CD4-positive, alpha-beta T cell treated with Interferon alpha-2 for 1 hour (primary cell): ENCODE results near the gene MTERF1.
"Not testable (repeated sequence)": the region's sequence is repeated elsewhere in the genome, so short reads cannot be mapped to it uniquely, and the experiment has no call there.

Experiments
- DNase-seq, 2 donors: peaks; one replicate each; pipeline ENCODE4 v3.0.0-alpha.2; 2020 to 2022

MTERF1 gene

DNA sequence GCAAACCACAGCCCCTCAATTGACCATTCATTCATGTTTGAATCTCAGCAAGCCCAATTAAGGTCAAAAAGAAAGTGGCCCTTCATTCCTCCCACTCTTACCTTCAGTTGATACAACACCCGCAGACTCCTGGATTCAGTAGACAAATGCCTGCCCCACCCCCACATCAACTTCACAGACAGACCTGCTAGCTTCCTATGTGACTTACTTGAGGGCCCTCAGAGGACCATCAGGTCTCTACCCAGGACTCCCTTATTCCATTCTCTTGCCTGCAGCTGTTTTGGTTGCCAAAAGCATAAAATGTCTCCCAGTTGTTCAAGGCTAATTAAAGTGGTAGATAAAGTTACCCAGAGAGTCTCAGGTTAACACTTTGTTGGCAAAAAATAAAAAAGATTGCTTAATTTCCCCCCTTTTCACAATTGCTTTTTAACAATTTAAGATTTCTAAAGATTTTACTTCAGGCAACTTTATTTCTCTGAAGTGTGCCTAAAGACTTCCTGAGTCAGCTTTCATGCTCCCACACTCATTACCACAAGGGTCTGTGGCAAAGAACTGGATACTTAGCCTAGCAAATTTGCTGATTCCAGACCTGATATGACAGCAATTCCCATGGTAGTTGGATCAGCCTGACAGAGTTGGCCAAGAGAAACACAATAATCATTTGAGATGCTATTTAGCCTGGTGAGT, 3.3 kb upstream of the MTERF1 start:
- no peak for DNase-seq

DNA sequence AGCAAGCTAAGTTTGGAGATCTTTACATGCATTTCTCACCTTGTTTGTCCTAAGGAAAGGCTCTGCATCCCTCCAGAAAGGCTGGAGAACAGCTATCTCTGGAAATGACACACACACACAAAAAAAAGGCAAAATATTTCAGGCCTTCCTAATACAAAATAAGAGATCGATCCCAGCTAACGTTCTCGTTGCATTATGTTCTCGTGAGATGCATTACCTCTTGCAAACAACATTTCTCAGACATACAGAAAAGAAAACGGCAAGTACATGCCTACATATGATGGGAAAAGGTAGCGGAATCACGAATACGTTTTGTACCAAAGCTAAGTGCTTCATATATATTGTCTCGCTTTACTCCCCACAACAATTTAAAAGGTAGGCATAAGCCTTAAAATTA, 488 bp downstream of the MTERF1 start:
- peak in 1 of 2 donors; percentile 2 for DNase-seq

DNA sequence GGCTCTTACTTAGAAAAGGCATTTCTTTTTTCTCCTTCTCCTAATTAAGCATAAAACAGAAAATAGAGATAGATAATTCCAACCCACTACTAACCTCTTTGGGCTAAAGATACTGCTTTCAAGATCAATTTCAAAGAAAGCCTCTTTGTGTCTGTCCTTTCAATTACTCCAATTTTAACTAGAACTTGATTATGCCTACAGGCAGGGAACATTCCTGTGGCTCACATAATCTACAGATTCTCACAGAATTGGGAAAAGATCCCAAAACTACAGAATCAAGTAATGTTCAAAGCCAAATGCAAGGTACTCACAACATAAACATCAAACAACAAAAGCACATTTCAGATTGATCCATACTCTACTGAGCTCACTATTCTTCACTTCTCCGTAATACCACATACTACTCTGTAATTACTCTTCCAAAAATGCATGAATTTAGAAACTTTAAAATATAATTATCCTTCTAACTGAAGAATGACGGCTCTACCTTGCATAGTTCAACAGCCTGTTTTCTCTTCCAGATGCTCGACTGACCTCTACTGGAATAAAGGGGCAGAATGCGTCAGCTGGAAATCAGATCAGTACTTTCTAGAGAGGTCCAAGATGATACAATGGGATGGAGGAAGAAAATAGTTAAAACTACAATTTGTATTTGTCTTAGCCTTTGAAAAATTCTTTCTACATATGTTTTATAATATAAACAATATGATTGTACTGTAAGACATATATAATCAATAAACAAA, 3.9 kb downstream of the MTERF1 start:
- DNase-seq, result no peak

DNA sequence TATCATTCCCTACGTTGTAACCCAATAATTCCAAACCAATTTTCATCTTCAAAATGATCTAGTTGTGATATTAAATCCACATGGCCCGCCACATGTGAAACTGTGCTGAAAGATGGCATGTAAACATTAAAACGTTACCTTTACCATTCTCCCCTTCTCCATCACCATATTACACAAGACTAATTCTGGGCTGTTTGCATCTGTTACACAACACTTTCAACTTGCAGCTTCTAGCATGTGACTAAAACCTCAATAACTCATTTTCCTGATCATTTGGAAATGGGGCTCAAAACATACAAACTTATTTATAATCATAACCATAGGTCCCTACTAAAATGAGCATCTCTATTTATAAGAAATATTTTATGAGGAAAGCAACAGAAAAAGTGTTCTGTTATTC, 4.7 kb downstream of the MTERF1 start:
- DNase-seq, result no peak

DNA sequence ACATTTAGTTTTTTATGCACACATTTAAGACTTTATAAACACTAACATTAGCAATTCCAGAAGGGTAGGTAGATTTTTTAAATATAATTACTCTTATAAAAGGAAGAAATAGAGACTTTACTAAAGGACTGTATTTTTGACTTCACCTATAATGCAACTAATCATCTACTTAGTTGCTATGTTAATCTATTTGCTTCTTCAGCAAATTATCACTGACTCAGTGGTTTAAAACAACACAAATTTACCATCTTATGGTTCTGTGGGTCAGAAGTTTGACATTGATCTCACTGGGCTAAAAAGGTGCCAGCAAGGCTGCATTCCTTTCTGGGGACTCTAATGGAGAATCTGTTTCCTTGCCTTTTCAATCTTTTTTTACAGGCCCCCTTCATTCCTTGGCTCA, 7.6 kb downstream of the MTERF1 start:
- DNase-seq, result no peak

DNA sequence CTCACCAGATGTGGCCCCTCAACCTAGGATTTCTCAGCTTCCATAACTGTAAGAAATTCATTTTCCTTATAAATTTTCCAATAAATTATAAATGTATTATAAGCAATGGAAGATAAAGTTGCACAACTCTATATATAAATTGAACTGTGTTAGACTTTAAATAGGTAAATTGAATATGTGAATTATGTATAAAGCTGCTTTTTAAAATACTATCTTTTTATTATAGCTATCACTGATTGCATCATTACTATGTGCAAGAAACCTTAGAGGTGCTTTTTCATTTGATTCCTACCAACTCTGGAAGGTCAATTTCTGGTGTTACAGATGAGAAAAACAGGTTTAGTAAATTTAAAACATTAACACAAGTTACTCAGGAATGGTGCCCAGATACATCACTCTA, 8.4 kb downstream of the MTERF1 start:
- DNase-seq, result no peak

DNA sequence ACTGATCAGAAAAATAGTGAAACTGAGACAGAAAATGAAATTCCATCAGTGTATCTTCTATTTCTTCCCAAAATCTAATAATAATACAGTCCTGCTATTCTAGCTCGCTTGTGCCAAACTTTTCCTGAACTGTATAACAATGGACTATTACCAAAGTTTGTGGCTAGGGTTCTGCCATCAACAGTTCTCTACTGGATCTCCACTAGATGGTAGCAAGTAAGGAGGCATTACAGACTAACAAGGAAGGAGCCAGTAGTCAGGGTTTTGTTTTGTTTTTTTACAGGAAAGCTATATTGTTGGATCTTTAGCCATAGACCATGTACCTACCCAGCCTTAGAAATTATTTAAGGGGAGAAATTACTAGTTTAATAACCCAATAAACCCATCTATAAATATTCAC, 10.8 kb downstream of the MTERF1 start:
- no peak for DNase-seq

DNA sequence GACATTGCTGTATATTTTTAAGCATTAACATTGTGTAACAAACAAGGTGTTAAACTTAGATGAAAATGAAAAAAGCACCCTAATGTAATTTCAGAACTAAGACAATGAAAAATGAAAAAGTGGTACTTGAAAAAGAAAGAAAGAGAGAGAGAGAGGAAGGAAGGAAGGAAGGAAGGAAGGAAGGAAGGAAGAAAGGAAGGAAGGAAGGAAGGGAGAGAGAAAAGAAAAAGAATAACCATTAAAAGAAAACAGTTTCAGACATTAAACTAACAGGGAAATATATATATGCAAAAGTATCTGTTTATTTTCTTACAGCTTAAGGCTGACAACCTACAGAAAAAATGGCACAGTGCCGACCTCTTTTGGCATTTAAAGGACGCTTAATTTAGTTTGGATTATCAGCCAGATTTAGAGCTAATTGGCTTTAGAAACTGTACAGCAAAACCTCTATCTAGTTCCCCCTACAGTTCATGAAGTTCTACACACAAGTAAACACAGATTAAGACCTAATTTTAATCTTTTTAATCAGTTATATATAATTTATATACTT, 13.8 kb downstream of the MTERF1 start:
- no peak for DNase-seq

DNA sequence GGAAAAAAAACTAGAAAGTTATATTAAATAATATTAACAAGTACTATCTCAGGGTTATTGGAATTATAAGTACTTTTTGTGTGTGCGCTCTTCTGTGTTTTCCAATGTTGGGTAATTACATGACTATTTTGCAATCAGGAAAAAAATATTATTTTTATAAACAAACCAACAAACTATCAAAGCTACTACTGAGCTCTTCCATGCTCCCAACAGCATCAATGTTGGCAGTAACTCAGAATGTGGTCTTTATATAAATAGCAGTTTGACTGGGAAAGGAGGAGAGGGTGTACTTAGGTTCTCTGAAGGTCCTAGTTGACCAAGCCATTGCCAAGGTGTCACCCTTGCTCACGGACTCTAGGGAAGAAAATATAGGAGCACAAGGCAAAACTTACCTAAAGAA, 15.0 kb downstream of the MTERF1 start:
- DNase-seq, result no peak

DNA sequence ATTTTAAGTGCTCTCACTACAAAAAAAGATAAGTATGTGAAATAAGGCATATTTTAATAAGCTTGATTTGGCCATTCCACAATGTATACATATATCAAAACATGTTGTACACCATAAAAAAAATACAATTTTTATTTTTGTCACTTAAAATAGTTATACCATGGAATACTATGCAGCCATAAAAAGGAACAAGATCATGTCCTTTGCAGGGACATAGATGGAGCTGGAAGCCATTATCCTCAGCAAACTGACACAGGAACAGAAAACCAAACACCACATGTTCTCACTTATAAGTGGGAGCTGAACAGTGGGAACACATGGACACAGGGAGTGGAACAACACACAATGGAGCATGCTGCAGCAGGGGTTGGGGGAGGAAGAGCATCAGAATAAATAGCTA, 15.9 kb downstream of the MTERF1 start:
- DNase-seq, result not testable (repeated sequence)

DNA sequence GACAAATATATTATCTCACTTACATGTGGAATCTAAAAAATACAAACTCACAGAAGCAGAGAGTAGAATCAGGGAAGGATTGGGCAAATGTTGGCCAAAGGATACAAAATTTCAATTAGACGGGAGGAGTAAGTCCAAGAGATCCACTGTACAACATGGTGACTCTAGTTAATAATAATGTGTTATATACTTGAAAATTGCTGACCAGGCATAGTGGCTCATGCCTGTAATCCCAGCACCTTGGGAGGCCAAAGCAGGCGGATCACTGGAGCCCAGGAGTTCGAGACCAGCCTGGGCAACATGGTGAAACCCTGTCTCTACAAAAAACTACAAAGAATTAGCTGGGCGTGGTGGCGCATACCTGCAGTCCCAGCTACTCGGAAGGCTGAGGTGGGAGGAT, 16.4 kb downstream of the MTERF1 start:
- no peak for DNase-seq

DNA sequence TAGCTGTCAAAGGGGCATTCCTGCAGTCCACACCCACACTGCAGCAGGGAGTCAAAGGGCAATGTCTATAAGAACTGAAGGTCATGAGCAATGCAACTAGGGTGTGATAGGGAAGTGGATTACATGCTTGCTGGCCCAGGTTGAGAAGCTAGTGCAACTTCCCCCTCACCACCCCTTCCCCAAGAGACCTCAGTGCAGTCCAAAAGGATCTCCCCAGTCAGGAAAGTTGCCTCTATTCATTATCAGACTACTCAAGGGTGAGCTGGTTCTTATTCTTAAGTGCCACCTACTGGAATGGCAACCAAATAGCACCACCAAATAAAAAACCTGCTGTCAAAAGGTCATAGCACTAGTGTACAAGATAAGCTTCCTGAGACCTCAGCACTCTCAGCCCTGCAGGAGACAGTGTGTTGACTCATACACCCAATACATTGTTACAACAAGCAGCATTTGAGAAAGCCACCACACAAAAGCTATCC, 28.2 kb downstream of the MTERF1 start:
- DNase-seq, result no peak

DNA sequence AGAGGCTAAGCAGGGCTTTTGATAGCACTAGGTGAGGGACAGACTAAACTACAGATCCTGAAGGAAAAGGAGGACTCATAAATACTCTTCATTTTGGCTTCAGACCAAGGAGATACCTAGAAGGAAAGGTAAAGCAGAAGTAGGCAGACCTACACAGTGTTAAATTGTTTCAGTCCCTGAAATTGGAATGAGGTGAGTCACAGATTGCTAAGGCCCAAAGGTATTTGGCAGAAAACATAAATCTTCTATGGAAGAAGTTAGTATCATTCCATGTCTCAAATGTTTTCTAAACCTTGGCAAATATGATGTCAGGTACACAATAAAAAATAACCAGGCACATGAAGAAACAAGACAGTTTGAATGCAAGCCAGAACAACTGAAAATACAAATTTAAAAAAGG, 30.0 kb downstream of the MTERF1 start:
- DNase-seq, result no peak

DNA sequence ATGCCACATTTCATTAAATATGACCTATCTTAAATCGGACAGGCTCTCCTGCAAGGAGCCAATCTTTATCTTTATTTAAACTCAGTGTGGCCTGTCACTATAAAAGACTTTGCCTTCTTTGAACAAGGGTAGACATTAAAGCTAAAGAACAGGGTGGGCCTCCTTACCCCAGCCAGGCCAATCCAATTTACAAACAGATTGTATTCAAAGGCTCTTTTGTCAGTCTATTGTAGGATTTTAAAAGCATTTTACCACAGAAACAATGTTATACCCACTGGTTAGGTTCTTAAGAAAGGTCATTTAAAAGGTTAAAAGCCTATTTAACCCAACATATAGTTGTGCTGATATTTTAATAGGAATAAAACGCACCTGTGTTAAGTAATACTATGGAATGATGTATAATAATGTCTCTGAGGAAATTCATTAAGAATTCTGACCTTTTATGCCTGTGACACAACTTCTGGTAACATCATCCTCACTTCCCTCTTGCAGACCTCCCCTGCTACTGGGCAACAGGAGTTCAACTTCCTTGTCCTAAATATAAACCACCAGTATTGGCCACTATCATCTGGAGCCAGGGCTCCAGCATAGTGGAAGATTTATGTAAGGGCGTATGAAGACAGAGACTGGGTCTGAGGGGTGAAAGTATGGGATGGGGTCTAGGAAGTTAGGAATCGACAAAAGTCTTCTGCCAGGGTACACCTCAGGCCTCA, 32.5 kb downstream of the MTERF1 start:
- DNase-seq, result no peak

DNA sequence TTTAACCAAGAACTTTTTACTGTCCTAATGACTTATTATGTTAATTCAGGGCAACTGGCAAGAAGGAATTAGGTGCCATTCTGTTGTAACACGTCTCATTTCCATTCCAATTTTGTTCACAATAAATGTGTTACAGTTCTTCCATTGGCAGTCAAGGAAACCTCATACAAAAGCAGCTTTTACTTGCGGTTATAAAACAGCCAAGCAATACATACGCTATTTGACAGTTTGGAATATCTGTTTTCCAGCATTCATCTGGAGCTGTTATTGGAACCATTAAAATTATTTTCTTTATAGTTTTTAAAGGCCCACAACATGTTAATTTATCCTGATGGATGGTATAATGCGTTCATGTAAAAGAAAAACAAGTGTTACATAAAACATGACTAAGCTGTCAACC, 33.3 kb downstream of the MTERF1 start:
- DNase-seq, result no peak

DNA sequence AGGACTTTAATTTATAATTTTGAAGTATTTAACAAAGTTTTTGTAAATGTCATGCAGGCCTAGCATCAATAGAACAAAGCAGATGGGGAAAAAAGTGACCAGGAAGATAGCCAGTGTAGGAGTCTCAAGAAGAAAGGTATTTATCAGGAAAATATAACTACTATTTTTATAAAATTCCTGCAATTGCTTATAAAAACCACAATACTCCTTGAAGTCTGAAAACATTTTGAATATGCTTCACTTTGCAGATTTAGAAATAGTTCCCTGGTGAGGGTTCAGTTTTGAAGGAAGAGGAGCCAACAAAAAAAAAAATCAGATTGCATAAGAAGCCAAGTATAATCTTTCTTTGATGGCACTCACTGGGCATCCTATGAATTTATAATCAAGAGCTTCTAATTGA, 34.1 kb downstream of the MTERF1 start:
- DNase-seq, result no peak

DNA sequence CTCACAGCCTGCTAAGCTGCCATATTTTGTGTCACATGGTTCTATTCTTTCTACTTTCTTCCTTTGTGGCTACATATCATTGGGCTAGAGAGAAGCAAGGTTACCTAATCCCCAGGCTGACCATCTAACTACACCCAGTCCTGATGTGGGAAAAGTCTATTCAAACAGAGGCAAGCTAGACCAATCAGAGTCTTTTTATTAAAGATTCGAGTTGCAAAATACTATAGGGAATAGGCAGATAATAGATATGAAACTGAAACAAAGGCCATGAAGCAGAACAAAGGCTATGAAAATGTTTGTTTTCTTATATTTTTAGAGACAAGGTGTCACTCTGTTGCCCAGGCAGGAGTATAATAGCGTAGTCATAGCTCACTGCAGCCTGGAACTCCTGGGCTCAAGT, 36.7 kb downstream of the MTERF1 start:
- no peak for DNase-seq

DNA sequence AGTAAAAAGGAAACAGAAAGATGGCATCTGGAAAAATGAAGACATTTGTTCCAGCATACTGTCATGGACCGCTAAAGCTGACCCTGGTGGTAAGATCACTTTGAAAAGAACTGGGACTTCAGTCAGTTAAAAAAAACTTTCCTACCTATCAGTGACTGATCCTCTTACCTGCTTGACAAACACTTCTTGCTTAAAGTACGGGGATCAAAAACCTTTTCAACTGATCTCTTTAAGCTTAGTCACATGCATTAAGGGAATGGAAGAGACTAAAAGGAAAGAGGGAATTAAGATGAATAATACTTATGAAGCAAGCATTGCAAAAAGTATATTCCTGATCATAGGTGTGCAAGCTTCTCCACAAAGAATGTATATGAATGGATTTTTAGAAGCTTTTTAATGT, 42.1 kb downstream of the MTERF1 start:
- no peak for DNase-seq

DNA sequence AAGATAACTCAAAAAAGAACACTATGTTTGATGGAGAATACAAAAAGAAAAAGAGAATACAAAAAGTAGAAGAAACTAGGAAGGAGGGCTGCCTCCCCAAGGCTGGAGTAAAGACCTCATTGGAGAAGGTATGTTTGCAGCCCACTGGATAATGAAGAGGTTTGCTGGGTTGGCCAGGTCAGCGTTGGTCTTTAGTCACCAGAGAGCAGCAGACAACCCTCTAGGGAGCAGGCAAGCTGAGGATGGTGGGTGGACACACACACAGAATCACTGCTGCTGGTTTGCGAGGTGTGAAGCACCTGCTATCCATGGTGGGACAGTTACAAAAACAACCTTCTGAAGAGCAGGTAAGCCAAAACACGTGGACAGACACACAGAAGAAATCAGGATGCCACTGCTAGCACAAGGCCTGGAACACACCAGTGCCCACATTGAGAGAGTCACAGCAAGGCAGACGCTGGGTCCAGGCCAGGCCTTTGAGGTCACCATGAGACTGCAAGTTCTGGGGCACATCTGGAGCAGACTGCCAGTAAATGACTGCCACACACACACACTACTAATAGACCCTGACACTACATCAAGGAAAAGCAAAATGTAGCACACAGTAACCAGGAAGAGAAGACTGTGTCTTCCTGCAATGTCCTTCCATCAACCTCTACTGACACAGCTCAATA, 43.0 kb downstream of the MTERF1 start:
- DNase-seq, result no peak

DNA sequence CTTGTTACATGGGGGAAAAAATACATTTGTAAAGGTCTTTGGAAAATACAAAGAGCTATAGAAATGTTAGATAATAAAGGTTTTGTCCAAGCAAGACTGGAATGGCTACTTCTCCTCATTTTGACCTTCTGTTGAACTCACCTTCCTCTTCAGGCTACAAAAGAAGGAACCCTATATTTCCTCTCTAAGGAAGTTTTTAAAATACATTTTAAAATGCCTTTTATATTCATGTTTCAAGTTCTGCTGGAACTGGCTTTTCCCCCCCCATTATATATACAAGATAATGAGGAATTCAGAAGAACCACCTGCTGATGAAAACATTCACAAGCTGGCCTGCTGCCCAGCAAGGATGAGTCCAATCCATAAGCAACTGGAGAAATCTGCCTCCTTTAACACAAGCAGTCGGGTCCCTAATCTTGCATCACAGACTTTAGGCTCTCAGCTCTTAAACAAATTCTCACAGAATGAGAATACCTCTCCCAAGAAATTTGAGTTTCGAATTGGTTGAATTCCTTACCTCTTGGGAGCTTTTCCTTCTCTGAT, 44.6 kb downstream of the MTERF1 start:
- DNase-seq, result no peak

DNA sequence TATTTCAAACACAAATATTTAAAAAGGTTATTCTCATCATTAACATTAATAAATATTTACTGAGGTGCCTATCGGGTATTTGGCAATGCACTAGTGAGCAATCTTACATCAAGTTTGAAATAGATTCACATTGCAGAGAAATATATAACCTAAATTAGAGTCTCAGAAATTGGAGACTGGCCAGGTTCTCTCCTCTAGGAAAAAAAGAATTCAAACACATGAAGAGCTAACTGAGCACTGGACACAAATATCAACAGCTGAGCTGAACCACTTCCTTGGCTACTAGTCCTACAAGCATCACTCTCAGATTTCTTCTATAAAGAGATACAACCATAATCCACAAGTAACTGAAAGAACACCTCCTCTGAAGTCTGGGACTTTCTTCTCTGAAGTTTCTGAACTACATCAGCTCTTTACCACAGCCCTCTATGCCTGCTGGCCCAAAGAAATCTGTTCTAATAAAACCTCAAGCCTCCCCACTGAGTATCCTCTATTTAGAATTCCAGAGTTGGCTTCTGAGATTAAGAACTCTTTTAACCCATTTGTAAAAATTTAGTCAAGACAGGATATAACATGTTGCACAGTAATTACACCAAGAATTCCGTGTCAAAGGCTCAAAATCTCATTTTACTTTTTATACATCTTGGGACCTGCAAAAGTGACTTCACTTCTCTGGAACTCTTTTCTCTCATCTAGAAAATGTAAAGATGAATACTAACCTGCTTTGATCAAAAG, 45.2 kb downstream of the MTERF1 start:
- DNase-seq, result no peak

DNA sequence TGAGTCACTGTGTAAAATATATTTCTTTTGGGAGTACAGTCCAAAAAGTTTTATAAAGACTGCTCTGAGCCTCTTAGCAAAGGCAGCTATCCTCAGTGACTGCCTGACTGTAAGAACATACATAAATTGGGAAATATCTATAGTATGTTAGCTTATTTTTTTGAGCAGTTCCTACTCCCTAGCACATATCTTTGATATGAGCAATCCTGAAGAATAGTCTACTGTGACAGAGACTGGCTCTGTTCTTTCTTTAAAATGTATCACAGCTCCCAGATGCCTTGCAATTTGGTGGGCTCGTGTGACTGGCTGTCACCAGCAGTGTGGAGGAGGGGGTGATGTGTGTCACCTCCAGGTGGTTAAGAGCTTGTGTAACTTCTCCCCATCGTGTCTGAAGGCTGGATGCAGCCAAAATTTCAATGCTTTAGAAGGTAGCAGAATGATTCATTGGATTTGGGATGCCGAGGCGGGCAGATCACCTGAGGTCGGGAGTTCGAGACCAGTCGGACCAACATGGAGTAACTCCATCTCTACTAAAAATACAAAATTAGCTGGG, 47.9 kb downstream of the MTERF1 start:
- DNase-seq, result no peak
